ENCODE data around the gene SLIT1.

- no peak for TF ChIP-seq TCF12 (IDR thresholded peaks at IDR 0.05; ENCODE audit: low read depth)
- no peak for TF ChIP-seq EP300 (IDR thresholded peaks at IDR 0.05; ENCODE audit: borderline replicate concordance)
- TF ChIP-seq TAF1 (IDR thresholded peaks at IDR 0.05; ENCODE audit: low read depth): no peak
- TF ChIP-seq REST (IDR thresholded peaks at IDR 0.05; ENCODE audit: low read depth): no peak
- TF ChIP-seq CREB1 (IDR thresholded peaks at IDR 0.05; ENCODE audit: low read depth): no peak
- TF ChIP-seq YY1 (IDR thresholded peaks at IDR 0.05; ENCODE audit: low read depth): no peak
- no peak for TF ChIP-seq MAX (IDR thresholded peaks at IDR 0.05)
- no peak for TF ChIP-seq NFIC (IDR thresholded peaks at IDR 0.05)
- no peak for TF ChIP-seq CEBPB (IDR thresholded peaks at IDR 0.05)
- no peak for TF ChIP-seq FOXM1 (IDR thresholded peaks at IDR 0.05; ENCODE audit: borderline replicate concordance, low read depth)
- no peak for TF ChIP-seq EGR1 (IDR thresholded peaks at IDR 0.05)
- no peak for TF ChIP-seq TEAD4 (IDR thresholded peaks at IDR 0.05)
Measured at GRCh38 chr10:97028126-97028831, 157.5 kb downstream of the SLIT1 start.
